GM12878 (cell line): ENCODE results near the gene VEGFA. TPM values are rescaled to one million over a fixed set of nuclear protein-coding genes. Genes with fewer than 3 reads are reported as not detected.

ENCODE experiments used
- ATAC-seq: fragments of 200-7000 bp; cut with Tn5 transposase; 3 replicates; pipeline ENCODE4 v1.9.1; 2020; ENCODE audit warnings: mild to moderate bottlenecking, moderate library complexity
- BruUV-seq: library from RNA; stranded (reverse); fragments of 400-500 nt; replicated peaks from 2 replicates; lab custom pipeline; 2021; lab: Mats Ljungman, UMichigan
- CTCF ChIA-PET: fragments of 300-600 bp; sonication (Branson Sonifier 250); formaldehyde crosslinking; extraction: SDS; loops from one replicate; lab custom pipeline; 2021; ENCODE audit warnings: inconsistent platforms; lab: Yijun Ruan, JAX
- POLR2A ChIA-PET: fragments of 350-600 bp; formaldehyde crosslinking; extraction: SDS; loops from one replicate; lab custom pipeline; 2021; ENCODE audit warnings: inconsistent platforms; lab: Charles Lee
- RAD21 ChIA-PET: fragments of 300-600 bp; sonication (Branson Sonifier 250); formaldehyde crosslinking; loops from one replicate; lab custom pipeline; 2023; ENCODE audit warnings: antibody characterized with exemption; ENCODE audit not compliant: unreplicated experiment; lab: Charles Lee
- SMC1A ChIA-PET: fragments of 300-600 bp; sonication (Branson Sonifier 250); formaldehyde crosslinking; loops from one replicate; lab custom pipeline; 2023; ENCODE audit not compliant: unreplicated experiment, uncharacterized antibody; lab: Charles Lee
- DNase-seq: peaks from one replicate; pipeline ENCODE4 v3.0.0-alpha.2; 2011; ENCODE audit warnings: low read depth, low spot score
- FAIRE-seq: peaks from 3 replicates; lab custom pipeline; 2011; peaks lifted over from hg19 to GRCh38; lab: Jason Lieb, UNC
- H2AFZ ChIP-seq: 2 replicates; pipeline ENCODE4 v1.6.0; 2011; ENCODE audit warnings: low read depth, low read length, control low read depth; ENCODE audit not compliant: control insufficient read depth
- H3K27ac ChIP-seq: 2 replicates; pipeline ENCODE4 v1.5.1; 2011; ENCODE audit warnings: control low read depth; ENCODE audit not compliant: control insufficient read depth, insufficient read depth
- H3K27me3 ChIP-seq, 2 experiments: replicated peaks in 1 of 2; 2 replicates each; pipeline versions ENCODE4 v1.6.0 to v1.6.1; 2011; ENCODE audit warnings: low read length in 1 of 2; ENCODE audit not compliant: control insufficient read depth in 2 of 2, insufficient read depth in 2 of 2
- H3K36me3 ChIP-seq, 2 experiments: 2 replicates each; pipeline ENCODE4 v1.5.1; 2011; ENCODE audit warnings: low read length in 1 of 2; ENCODE audit not compliant: control insufficient read depth in 2 of 2, insufficient read depth in 2 of 2
- H3K4me1 ChIP-seq: 2 replicates; pipeline ENCODE4 v1.6.1; 2011; ENCODE audit warnings: mild to moderate bottlenecking, low read length, moderate library complexity, mixed read lengths; ENCODE audit not compliant: control insufficient read depth, insufficient read depth
- H3K4me2 ChIP-seq: 2 replicates; pipeline ENCODE4 v1.6.0; 2011; ENCODE audit warnings: control low read depth; ENCODE audit not compliant: control insufficient read depth, insufficient read depth
- H3K4me3 ChIP-seq: fragments of 200-600 bp; sonication (generic); 2 replicates; pipeline ENCODE4 v1.5.1; 2016
- H3K79me2 ChIP-seq: 2 replicates; pipeline ENCODE4 v1.6.0; 2011; ENCODE audit warnings: low read length; ENCODE audit not compliant: control insufficient read depth, insufficient read depth
- H3K9ac ChIP-seq: 2 replicates; pipeline ENCODE4 v1.8.0; 2011; ENCODE audit warnings: low read length, control low read depth, mixed read lengths; ENCODE audit not compliant: control insufficient read depth, insufficient read depth
- H3K9me3 ChIP-seq: replicated peaks from 3 replicates; pipeline ENCODE4 v1.5.1; 2011; ENCODE audit warnings: mild to moderate bottlenecking, low read length; ENCODE audit not compliant: control insufficient read depth, insufficient read depth
- H4K20me1 ChIP-seq: 2 replicates; pipeline ENCODE4 v1.6.0; 2011; ENCODE audit not compliant: control insufficient read depth, insufficient read depth
- CEBPB ChIP-seq, 2 experiments: fragments of 150-350 bp in 1 of 2; IDR thresholded peaks; 2 replicates each; pipeline ENCODE4 v1.6.1; 2012 to 2014; ENCODE audit warnings: low read depth in 2 of 2, low read length in 2 of 2, borderline replicate concordance in 1 of 2, inconsistent platforms in 1 of 2
- WGBS: methylation state at CpG from one replicate; pipeline ENCODE4 v1.1.6; 2016; ENCODE audit warnings: low lambda C conversion rate; ENCODE audit not compliant: insufficient replicate concordance, insufficient coverage; ENCODE audit errors: missing lambda C conversion rate; 5-methylcytosine and 5-hydroxymethylcytosine counted together
- in situ Hi-C: fragments of 300-500 bp; cut with MboI; formaldehyde crosslinking; loops from 9 replicates; pipeline ENCODE4 v1.14.3; 2018; ENCODE audit warnings: mixed read lengths
- intact Hi-C: fragments of 100-400 bp; cut with micrococcal nuclease; formaldehyde crosslinking; loops from one replicate; pipeline ENCODE4 v1.14.2; 2022; ENCODE audit not compliant: unreplicated experiment
- polyA plus RNA-seq, 11 experiments: library from polyadenylated mRNA; depleted of rRNA in 4 of 11; unstranded in 6 of 11; stranded (reverse) in 5 of 11; fragments of >200 nt; fragmentation: Nextera tagmentation in 4 of 11; fragmentation: Illumina TruSeq in 1 of 11; extraction: Ambion mirVana in 4 of 11; extraction: Trizol in 1 of 11; gene quantifications; 1 replicate in 1 of 11; 2 replicates in 10 of 11; pipeline versions ENCODE4 v1.2.1 to v1.2.3, GENCODE V29; 2011 to 2016; ENCODE audit warnings: inconsistent platforms in 2 of 11, missing spikeins in 2 of 11, low read depth in 1 of 11
- total RNA-seq, 4 experiments: library from RNA; depleted of rRNA in 3 of 4; stranded (reverse); fragments of >200 nt in 3 of 4; fragmentation: Illumina TruSeq in 1 of 4; extraction: Trizol in 1 of 4; gene quantifications; 2 replicates each; pipeline versions ENCODE4 v1.2.1 to v1.2.3, GENCODE V29; 2013 to 2021
- TF ChIP-seq, protein P1 (sequence below): IDR thresholded peaks from 2 replicates; pipeline ENCODE4 v1.6.1; 2012; ENCODE audit warnings: low read depth, low read length, improper control_type of control experiment

The VEGFA gene
- total and polyA plus RNA-seq, 10 of the 15 experiments (the other 5 are each of a cell fraction or from before 2014, with no cell fraction given): 0.96 to 140 (median 16.9) TPM

DNA sequence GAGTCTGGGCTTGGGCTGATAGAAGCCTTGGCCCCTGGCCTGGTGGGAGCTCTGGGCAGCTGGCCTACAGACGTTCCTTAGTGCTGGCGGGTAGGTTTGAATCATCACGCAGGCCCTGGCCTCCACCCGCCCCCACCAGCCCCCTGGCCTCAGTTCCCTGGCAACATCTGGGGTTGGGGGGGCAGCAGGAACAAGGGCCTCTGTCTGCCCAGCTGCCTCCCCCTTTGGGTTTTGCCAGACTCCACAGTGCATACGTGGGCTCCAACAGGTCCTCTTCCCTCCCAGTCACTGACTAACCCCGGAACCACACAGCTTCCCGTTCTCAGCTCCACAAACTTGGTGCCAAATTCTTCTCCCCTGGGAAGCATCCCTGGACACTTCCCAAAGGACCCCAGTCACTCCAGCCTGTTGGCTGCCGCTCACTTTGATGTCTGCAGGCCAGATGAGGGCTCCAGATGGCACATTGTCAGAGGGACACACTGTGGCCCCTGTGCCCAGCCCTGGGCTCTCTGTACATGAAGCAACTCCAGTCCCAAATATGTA is 957 bp upstream of the VEGFA start:
- TF ChIP-seq CEBPB (IDR thresholded peaks at IDR 0.05; ENCODE audit: borderline replicate concordance in 1 of 2, low read depth in 2 of 2, low read length in 2 of 2): 0 out of 4 replicates have a peak, but pooled peaks of 1 of the 2 experiments have one; percentile 9
- TF ChIP-seq, protein P1, sequence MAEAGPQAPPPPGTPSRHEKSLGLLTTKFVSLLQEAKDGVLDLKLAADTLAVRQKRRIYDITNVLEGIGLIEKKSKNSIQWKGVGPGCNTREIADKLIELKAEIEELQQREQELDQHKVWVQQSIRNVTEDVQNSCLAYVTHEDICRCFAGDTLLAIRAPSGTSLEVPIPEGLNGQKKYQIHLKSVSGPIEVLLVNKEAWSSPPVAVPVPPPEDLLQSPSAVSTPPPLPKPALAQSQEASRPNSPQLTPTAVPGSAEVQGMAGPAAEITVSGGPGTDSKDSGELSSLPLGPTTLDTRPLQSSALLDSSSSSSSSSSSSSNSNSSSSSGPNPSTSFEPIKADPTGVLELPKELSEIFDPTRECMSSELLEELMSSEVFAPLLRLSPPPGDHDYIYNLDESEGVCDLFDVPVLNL: no peak
- intact Hi-C loops (loop anchor here (1.0 kb wide), 4 partner anchors 44 to 310 kb away; no protein-coding TSS in a partner anchor), in situ Hi-C loops (no loop called here)
- no peaks in the 10 kb centered on the region for H3K9me3 ChIP-seq
- RAD21 ChIA-PET: interaction anchor here (0.6 to 4.5 kb wide), 20 partner anchors 10 to 308 kb away, joined by 3 to 179 read pairs (median 6); no protein-coding TSS in a partner anchor
- no peak overlapping the region for H3K27ac ChIP-seq
- no peak for FAIRE-seq
- H3K4me3 ChIP-seq: 0 out of 2 replicates have a peak overlapping the region, but pooled peaks have one; percentile 98
- no peak for DNase-seq
- no TSS peak for BruUV-seq
- ATAC-seq: no peak
- POLR2A ChIA-PET: interaction anchor here (1.0 to 4.5 kb wide), 6 partner anchors 38 to 307 kb away, joined by 3 to 97 read pairs (median 6); no protein-coding TSS in a partner anchor
- no peaks in the 10 kb centered on the region for H3K36me3 ChIP-seq
- H4K20me1 ChIP-seq: 0 out of 2 replicates have a peak, but pooled peaks cover 4% of the 10 kb centered on the region
- H3K79me2 ChIP-seq: peaks cover 43% of the 10 kb centered on the region
- H3K4me2 ChIP-seq: peak overlapping the region; percentile 88
- SMC1A ChIA-PET: interaction anchor here (0.6 to 4.5 kb wide), 14 partner anchors 15 to 361 kb away, joined by 3 to 78 read pairs (median 4); no protein-coding TSS in a partner anchor
- H3K27me3 ChIP-seq: no peaks in the 10 kb centered on the region
- WGBS: 61% methylated on average over 7 of the region's 8 CpGs
- H3K9ac ChIP-seq: no peak overlapping the region
- H2AFZ ChIP-seq: no peak overlapping the region
- H3K4me1 ChIP-seq: peaks cover 8% of the 10 kb centered on the region
- CTCF ChIA-PET: interaction anchor here (0.7 to 4.6 kb wide), 32 partner anchors 8 to 499 kb away, joined by 3 to 264 read pairs (median 5); partner anchors contain the start of gene MAD2L1BP
